Activated CD4-positive, alpha-beta T cell treated with anti-CD3 and anti-CD28 coated beads, Interleukin-2, amount 50 U/mL, for 48 hours (primary cell): ENCODE data around the gene ZNF124.
"Not testable (repeated sequence)": the region's sequence is repeated elsewhere in the genome, so short reads cannot be mapped to it uniquely, and the experiment has no call there.

Experiments
- DNase-seq, 2 experiments: peaks; one replicate each; pipeline ENCODE4 v3.0.0-alpha.2; 2020

ZNF124 gene

GRCh38 chr1:247171443-247171842 is 377 bp downstream of the ZNF124 start:
- DNase-seq, result not testable (repeated sequence)

GRCh38 chr1:247165674-247166073 is 6.1 kb downstream of the ZNF124 start:
- no peak for DNase-seq

GRCh38 chr1:247164694-247165093 is 7.1 kb downstream of the ZNF124 start:
- DNase-seq, result no peak

- no peak for DNase-seq
Observed at GRCh38 chr1:247156787-247157232, 15.0 kb downstream of the ZNF124 start.

GRCh38 chr1:247147781-247148180 is 24.0 kb downstream of the ZNF124 start:
- DNase-seq, result no peak

- DNase-seq, result not testable (repeated sequence)
Observed at GRCh38 chr1:247147120-247147519, 24.7 kb downstream of the ZNF124 start.

- DNase-seq, result no peak
Observed at GRCh38 chr1:247146671-247147070, 25.1 kb downstream of the ZNF124 start.

GRCh38 chr1:247145279-247145678 is 26.5 kb downstream of the ZNF124 start:
- no peak for DNase-seq

GRCh38 chr1:247139557-247139956 is 32.3 kb downstream of the ZNF124 start:
- not testable (repeated sequence) for DNase-seq

GRCh38 chr1:247131236-247131635 is 40.6 kb downstream of the ZNF124 start:
- no peak for DNase-seq

- not testable (repeated sequence) for DNase-seq
Observed at GRCh38 chr1:247127519-247128282, 44.1 kb downstream of the ZNF124 start.

GRCh38 chr1:247126601-247127000 is 45.2 kb downstream of the ZNF124 start:
- not testable (repeated sequence) for DNase-seq

GRCh38 chr1:247126166-247126565 is 45.7 kb downstream of the ZNF124 start:
- not testable (repeated sequence) for DNase-seq

GRCh38 chr1:247121382-247121781 is 50.4 kb downstream of the ZNF124 start:
- DNase-seq, result no peak

- DNase-seq, result not testable (repeated sequence)
Observed at GRCh38 chr1:247120408-247120668, 51.5 kb downstream of the ZNF124 start.

GRCh38 chr1:247119600-247120407 is 52.0 kb downstream of the ZNF124 start:
- no peak for DNase-seq

GRCh38 chr1:247118946-247119446 is 52.8 kb downstream of the ZNF124 start:
- peak; percentile 37 to 42 for DNase-seq

GRCh38 chr1:247115545-247115944 is 56.3 kb downstream of the ZNF124 start:
- no peak for DNase-seq

- DNase-seq, result no peak
Observed at GRCh38 chr1:247115141-247115510, 56.7 kb downstream of the ZNF124 start.

GRCh38 chr1:247114351-247115140 is 57.3 kb downstream of the ZNF124 start:
- DNase-seq, result no peak

- DNase-seq, result no peak
Observed at GRCh38 chr1:247113733-247114271, 58.0 kb downstream of the ZNF124 start.

GRCh38 chr1:247113094-247113497 is 58.7 kb downstream of the ZNF124 start:
- DNase-seq, result no peak

- no peak for DNase-seq
Observed at GRCh38 chr1:247112479-247112781, 59.4 kb downstream of the ZNF124 start.
